Mesenteric fat pad (tissue), 1 donor: ENCODE data around the gene UGT1A8. TPM values are rescaled to one million over a fixed set of nuclear protein-coding genes. Genes with fewer than 3 reads are reported as not detected.
"Not testable (repeated sequence)": the region's sequence is repeated elsewhere in the genome, so short reads cannot be mapped to it uniquely, and the experiment has no call there.

Experiments used
- DNase-seq: peaks from one replicate; pipeline ENCODE4 v3.0.0-alpha.2; 2020; ENCODE audit warnings: low spot score
- total RNA-seq: library from RNA; stranded (reverse); fragmentation: NEBNext Ultra II Directional; extraction: Animal tissue kit (Norgen Biotek cat#: 25700); gene quantifications from one replicate; pipeline ENCODE4 v1.2.1, GENCODE V29; 2021
- donor health status: DM: yes; HTN: yes; CAD: no.

The UGT1A8 gene
- total RNA-seq, 1 donor from 2014 or later = not detected

DNA sequence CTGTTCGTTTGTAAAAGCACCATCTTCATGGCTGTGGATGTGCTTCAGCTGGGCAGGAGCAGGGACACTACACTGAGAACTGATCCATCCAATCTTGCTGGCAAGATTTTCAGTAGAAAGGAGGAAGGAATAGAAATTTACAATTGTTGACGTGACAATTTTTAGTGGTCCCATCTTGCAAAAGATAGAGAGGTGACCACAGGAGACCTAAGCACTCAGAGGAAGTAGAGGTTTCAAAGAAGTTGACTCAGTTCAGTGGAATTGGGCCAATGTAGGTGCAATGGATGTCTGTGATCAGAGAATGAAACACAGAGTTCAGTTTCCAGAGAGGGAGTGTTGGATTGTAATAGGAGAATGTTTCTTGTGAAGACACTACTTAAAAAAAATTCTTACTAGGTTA is 96.7 kb downstream of the UGT1A8 start:
- DNase-seq = no peak

DNA sequence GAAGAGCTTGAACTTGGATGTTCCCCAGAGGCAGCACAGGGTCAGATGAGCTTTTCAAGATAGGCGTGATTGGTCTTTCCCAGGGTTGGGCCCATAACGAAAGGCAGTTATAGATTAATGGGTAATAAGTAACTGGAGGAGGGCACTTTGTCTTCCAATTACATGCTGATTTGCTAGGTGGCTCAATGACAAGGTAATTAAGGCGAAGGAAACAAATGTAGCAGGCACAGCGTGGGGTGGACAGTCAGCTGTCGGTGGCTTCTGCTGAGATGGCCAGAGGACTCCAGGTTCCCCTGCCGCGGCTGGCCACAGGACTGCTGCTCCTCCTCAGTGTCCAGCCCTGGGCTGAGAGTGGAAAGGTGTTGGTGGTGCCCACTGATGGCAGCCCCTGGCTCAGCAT is 101.1 kb downstream of the UGT1A8 start, which contains the start of gene UGT1A4:
UGT1A4 (plus strand) TSS at position 185 of the 400 bp plus-strand sequence; CDS start at position 270, 85 bp downstream.
- DNase-seq = no peak

DNA sequence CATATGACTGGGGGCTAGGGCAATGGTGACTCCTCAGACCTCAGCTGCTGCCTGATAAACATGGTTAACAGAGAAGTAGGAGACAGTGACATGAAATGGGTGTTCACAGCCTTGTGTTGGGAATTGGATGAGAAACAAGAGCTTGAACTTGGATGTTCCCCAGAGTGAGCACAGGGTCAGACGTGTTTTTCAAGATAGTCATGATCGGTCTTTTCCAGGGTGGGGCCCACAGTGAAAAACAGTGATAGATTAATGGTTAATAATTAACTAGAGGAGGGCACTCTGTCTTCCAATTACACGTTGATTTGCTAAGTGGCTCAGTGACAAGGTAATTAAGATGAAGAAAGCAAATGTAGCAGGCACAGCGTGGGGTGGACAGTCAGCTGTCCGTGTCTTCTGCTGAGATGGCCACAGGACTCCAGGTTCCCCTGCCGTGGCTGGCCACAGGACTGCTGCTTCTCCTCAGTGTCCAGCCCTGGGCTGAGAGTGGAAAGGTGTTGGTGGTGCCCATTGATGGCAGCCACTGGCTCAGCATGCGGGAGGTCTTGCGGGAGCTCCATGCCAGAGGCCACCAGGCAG is 111.4 kb downstream of the UGT1A8 start, which contains the start of gene UGT1A3:
UGT1A3 (plus strand) TSS at position 320 of the 579 bp plus-strand sequence; CDS start at position 405, 85 bp downstream.
- DNase-seq = no peak

DNA sequence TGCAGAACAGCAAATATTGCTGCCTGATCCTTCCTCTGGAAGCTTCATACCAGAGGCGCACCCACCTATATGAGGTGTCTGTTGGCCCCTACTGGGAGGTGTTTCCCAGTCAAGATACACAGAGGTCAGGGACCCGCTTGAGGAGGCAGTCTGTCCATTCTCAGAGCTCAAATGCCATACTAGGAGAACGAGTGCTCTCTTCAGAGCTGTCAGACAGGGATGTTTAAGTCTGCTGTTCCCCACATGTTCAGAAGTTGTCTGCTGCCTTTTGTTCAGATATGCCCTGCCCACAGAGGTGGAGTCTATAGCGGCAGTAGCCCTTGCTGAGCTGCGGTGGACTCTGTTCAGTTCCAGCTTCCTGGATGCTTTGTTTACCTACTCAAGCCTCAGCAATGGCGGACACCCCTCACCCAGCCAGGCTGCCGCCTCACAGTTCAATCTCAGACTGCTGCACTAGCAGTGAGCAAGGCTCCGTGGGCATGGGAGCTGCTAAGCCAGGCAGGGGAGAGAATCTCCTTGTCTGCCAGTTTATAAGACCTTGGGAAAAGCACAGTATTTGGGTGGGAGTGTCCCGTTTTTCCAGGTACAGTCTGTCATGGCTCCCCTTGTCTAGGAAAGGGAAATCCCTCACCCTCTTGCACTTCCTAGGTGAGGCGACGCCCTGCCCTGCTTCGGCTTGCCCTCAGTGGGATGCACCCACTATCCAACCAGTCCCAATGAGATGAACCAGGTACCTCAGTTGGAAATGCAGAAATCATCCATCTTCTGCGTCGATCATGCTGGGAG is 119.6 kb downstream of the UGT1A8 start:
- DNase-seq = not testable (repeated sequence)

DNA sequence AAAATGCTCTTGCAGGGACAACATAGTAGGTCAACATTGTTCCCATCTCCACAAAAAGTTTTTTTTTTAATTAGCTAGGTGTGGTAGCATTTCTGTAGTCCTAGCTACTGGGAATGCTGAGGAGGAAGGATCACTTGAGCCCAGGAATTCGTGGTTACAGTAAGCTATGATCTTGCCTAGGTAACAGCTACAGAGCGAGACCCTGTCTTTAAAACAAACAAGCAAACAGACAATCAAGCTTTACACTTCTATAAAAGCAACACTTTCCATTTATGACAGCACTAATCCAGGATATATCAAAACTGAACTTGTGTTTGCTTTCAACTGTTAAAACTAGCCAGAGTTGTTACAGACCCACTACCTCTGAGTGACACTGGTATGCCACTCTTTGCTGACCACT is 123.4 kb downstream of the UGT1A8 start:
- DNase-seq = no peak

DNA sequence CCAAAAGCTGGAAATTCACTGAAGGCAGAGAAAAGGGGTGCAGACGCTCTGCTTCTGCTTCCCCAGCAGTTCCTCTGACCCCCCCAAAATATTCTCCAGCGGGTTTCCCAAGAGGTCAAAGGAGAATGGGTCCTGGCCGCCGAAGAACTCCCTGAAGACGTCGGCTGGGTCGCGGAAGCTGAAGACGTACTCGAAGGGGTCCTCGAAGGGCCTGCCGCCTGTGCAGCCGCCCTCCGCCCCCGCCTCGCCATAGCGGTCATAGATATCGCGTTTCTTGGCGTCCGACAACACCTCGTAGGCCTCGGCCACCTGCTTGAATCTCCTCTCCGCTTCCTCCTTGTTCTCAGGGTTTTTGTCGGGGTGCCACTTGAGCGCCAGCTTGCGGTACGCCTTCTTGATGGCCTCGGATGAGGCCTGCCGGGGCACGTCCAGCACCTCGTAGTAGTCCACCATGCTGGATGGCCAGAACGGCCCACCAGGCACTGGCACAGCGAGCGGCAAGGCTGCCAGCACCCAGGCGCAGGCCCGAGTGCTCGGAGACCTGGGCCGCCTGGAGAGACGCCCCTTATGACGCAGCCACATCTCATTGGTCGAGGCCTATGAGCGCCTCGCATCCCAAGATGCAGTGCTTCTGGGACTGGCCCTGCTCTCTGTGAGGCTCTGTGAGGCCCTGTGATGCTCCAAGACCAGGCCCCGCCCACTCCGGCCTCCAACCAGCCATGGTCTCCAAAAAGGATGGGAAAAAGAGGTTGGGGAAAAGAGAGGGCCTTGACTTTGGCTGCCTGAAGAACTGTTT is 126.2 kb downstream of the UGT1A8 start:
- DNase-seq = no peak

DNA sequence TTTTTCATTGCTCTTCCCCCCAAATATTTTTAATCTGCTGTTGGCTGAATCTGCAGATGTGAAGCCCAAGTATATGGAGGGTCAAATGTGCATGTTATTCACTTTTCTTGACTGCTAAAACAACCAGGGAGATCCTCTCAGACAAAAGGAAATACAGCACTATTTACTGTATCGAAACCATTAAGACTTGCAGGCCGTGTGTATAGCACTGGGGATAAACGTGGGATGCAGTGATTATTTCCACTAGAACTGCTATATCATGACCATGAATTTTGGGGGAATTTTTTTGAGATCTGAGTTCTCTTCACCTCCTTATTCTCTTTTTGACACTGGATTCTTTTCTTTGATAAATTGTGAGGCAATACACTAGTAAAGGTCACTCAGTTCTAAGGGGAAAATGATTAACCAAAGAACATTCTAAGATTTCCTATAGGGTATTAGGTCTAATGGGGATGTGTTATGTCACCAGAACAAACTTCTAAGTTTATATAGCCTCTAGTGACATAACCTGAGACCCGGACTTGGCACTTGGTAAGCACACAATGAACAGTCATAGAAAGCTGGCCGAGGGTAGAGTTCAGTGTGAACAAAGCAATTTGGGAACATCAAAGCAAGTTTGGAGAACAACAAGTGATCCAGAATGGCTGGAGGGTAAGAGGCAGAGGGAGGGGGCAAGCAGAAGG is 127.8 kb downstream of the UGT1A8 start:
- DNase-seq = no peak

DNA sequence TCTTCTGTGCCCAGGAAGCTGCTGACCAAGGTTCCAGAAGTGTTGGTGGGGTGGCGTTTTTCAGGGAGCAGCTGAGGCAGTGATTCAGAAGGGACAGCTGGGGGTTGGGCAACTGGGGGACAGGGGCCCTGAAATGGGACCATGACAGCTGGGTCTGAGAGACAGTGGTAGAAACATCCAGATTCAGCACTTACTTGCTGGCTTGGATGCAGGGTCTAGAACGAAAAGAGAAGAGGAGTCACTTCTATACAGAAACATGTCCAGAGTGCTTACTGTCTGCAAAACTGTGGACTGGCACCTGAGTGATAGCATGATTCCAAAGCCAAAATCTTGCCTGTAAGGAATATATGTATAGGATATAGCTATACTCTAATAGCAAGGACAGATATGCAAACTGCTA is 128.4 kb downstream of the UGT1A8 start:
- not testable (repeated sequence) for DNase-seq

DNA sequence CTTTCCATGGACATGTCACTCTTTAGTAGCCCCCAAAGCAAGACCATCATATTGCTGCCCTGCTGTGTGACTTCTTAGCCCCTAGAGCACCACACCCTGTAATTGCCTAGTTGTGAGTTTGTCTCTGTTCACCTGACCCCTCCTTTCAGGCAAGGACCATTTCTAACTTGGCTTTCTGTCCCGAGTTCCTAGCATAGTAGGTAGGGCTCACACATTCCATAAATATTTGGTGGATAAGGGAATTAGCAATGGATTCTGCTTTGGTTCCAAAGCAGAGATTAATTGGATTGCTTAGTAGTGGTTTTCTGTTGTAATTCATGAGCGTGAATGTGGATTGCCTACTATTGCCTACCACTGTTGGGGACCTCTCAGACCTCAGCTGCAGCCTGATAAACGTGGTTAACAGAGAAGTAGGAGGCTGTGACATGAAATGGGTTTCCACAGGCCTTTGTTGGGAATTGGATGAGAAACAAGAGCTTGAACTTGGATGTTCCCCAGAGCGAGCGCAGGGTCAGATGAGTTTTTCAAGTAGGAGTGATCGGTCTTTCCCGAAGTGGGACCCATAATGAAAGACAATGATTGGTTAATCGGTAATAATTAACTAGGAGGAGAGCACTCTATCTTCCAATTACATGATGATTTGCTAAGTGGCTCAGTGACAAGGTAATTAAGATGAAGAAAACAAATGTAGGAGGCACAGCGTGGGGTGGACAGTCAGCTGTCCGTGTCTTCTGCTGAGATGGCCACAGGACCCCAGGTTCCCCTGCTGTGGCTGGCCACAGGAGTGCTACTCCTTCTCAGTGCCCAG is 129.2 kb downstream of the UGT1A8 start:
- DNase-seq = no peak

DNA sequence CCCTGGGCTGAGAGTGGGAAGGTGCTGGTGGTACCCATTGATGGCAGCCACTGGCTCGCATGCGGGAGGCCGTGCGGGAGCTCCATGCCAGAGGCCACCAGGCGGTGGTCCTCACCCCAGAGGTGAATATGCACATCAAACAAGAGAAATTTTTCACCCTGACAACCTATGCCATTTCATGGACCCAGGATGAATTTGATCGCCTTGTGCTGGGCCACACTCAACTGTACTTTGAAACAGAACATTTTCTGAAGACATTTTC is 129.8 kb downstream of the UGT1A8 start:
- DNase-seq = no peak

DNA sequence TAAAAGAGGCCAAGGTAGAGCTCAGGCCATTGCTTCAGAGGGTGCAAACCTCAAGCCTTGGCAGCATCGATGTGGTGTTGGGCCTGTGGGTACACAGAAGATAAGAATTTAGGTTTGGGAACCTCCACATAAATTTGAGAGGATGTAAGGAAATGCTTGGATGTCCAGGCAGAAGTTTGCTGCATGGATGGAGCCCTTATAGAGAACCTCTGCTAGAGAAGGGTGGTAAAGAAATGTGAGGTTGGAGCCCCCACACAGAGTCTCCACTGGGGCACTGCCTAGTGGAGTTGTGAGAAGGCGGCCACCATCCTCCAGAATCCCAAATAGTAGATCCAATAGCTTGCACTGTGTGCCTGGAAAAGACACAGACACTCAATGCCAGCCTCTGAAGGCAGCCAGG is 133.3 kb downstream of the UGT1A8 start:
- not testable (repeated sequence) for DNase-seq

DNA sequence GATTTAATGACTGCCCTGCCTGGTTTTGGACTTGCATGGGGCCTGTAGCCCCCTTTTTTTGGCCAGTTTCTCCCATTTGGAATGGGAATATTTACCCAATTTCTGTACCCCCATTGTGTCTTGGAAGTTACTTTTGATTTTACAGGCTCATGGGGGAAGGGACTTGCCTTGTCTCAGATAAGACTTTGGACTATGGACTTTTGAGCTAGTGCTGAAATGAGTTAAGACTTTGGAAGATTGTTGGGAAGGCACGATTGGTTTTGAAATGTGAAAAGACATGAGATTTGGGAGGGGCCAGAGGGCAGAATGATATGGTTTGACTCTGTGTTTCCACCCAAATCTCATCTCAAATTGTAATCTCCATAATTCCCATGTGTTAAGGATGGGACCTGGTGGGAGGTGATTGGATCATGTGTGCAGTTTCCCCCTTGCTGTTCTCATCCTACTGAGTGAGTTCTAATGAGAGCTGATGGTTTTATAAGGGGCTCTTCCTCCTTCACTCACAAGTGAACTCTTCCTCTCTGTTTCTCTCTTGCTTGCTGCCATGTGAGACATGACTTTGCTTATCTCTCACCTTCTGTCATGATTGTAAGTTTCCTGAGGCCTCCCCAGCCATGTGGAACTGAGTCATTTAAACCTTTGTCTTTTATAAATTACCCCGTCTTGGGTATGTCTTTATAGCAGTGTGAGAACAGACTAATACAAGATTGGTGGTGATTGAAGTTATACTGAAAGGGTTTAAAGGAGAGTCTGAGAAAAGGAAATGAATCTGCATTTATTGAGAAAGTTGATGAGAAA is 134.0 kb downstream of the UGT1A8 start:
- DNase-seq = not testable (repeated sequence)

DNA sequence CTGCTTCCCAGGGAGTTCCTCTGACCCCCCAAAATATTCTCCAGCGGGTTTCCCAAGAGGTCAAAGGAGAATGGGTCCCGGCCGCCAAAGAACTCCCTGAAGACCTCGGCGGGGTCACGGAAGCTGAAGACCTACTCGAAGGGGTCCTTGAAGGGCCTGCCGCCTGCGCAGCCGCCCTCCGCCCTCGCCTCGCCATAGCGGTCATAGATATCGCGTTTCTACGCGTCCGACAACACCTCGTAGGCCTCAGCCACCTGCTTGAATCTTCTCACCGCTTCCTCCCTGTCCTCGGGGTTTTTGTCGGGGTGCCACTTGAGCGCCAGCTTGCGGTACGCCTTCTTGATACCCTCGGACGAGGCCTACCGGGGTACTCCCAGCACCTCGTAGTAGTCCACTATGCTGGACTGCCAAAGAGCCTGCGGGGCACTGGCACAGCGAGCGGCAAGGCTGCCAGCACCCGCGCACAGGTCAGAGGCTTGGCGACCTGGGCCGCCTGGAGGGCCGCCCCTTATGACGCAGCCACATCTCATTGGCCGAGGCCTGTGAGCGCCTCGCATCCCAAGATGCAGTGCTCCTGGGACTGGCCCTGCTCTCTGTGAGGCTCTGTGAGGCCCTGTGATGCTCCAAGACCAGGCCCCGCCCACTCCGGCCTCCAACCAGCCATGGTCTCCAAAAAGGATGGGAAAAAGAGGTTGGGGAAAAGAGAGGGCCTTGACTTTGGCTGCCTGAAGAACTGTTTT is 137.6 kb downstream of the UGT1A8 start:
- no peak for DNase-seq

DNA sequence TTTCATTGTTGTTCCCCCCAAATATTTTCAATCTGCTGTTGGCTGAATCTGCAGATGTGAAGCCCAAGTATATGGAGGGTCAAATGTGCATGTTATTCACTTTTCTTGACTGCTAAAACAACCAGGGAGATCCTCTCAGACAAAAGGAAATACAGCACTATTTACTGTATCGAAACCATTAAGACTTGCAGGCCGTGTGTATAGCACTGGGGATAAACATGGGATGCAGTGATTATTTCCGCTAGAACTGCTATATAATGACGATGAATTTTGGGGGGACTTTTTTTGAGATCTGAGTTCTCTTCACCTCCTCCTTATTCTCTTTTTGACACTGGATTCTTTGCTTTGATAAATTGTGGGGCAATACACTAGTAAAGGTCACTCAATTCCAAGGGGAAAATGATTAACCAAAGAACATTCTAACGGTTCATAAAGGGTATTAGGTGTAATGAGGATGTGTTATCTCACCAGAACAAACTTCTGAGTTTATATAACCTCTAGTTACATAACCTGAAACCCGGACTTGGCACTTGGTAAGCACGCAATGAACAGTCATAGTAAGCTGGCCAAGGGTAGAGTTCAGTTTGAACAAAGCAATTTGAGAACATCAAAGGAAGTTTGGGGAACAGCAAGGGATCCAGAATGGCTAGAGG is 139.1 kb downstream of the UGT1A8 start:
- no peak for DNase-seq

DNA sequence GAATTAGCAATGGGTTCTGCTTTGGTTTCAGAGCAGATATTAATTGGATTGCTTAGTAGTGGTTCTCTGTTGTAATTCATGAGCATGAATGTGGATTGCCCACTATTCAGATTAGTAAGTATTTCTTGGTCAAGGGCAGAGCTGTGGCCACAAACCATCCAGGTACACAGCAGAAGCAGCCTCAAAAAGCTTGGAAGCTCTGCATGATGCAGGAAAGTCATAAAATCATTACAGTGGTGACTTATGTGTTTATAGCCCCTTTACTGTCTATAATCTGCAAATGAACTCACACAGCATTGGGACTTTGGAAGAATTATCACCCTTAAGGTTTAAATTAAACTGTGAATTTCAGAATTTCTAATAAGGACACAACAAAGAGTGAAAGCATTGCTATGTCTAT is 140.7 kb downstream of the UGT1A8 start:
- no peak for DNase-seq

DNA sequence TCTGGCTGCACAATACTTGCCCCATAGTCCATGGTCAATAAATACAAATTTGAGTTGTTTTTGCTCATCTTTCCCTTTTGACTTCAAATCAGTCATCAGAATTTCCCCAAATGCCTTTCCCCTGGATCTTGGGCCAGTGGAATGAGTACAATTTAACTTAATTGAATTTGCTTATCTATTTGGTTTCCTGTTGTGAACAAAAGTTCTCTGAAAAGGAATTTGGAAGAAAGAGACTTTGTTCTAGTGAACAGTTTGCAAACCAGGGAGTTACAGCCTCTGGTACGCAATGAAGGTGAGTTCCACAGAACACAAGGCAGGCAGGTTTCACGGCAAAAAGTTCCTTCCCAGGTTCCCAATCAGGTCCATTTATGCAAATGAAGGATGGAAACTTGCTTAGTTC is 141.4 kb downstream of the UGT1A8 start:
- no peak for DNase-seq

DNA sequence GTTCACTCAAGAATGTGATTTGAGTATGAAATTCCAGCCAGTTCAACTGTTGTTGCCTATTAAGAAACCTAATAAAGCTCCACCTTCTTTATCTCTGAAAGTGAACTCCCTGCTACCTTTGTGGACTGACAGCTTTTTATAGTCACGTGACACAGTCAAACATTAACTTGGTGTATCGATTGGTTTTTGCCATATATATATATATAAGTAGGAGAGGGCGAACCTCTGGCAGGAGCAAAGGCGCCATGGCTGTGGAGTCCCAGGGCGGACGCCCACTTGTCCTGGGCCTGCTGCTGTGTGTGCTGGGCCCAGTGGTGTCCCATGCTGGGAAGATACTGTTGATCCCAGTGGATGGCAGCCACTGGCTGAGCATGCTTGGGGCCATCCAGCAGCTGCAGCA is 142.6 kb downstream of the UGT1A8 start, which contains the start of gene UGT1A1:
UGT1A1 (plus strand) TSS at position 228 of the 400 bp plus-strand sequence; CDS start at position 246, 18 bp downstream.
- no peak for DNase-seq

DNA sequence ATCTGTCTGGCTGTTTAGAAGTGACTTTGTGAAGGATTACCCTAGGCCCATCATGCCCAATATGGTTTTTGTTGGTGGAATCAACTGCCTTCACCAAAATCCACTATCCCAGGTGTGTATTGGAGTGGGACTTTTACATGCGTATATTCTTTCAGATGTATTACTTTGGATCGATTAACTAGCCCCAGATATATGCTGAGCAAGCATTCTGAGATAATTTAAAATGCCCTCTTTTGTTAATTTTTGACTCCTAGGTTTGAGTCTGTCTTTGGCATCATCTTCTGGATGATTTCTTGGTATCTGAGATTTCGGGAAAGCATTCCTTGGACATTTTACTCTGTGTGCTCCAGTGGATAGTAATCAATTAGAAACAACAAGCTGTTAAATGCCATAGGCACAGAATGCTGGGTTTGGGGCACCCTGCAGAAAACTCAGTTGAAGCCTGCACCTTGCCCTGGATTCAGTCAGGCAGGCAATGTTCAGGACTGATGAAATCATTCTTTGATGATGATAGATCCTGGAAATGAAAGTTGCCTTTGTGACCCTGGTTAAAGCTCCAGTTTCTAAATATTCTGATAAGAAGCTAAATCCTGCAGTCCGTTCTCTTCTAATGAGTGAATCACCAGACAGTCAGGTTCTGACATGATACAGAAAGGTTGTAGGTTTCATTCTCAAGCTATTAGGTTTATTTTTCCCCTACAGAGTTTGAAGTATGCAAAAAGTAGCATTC is 143.8 kb downstream of the UGT1A8 start:
- no peak for DNase-seq
